H9 (cell line): Measurements from ENCODE around the gene THOP1. TPM values are rescaled to one million over a fixed set of nuclear protein-coding genes. Genes with fewer than 3 reads are reported as not detected.

Experiments used
- DNase-seq: peaks from one replicate; pipeline ENCODE4 v3.0.0-alpha.2; 2017
- H2AFZ ChIP-seq: one replicate; pipeline ENCODE4 v1.6.1; 2013; ENCODE audit warnings: mild to moderate bottlenecking, low read length, control low read depth, moderate library complexity
- H2AK5ac ChIP-seq: 2 replicates; pipeline ENCODE4 v1.6.1; 2013; ENCODE audit warnings: low read length, control low read depth, mixed read lengths; ENCODE audit not compliant: insufficient read length
- H2BK120ac ChIP-seq: one replicate; pipeline ENCODE4 v1.6.1; 2013; ENCODE audit warnings: low read depth, mild to moderate bottlenecking, low read length, control low read depth, inconsistent platforms; ENCODE audit not compliant: poor library complexity, severe bottlenecking
- H2BK12ac ChIP-seq: 2 replicates; pipeline ENCODE4 v1.6.1; 2013; ENCODE audit warnings: low read length, control low read depth, mixed read lengths, low read depth; ENCODE audit not compliant: insufficient read length
- H2BK15ac ChIP-seq: 2 replicates; pipeline ENCODE4 v1.6.1; 2013; ENCODE audit warnings: low read depth, low read length, control low read depth
- H2BK20ac ChIP-seq: one replicate; pipeline ENCODE4 v1.6.1; 2013; ENCODE audit warnings: low read depth, mild to moderate bottlenecking, low read length, control low read depth, inconsistent platforms; ENCODE audit not compliant: poor library complexity, severe bottlenecking
- H2BK5ac ChIP-seq: 2 replicates; pipeline ENCODE4 v1.6.1; 2013; ENCODE audit warnings: low read length, control low read depth, mixed read lengths; ENCODE audit not compliant: insufficient read length
- H3K14ac ChIP-seq: 2 replicates; pipeline ENCODE4 v1.6.1; 2013; ENCODE audit warnings: low read length, control low read depth; ENCODE audit not compliant: insufficient read depth
- H3K18ac ChIP-seq: 2 replicates; pipeline ENCODE4 v1.6.1; 2013; ENCODE audit warnings: low read depth, mild to moderate bottlenecking, mixed read lengths, low read length, control low read depth; ENCODE audit not compliant: insufficient read length
- H3K23ac ChIP-seq: 2 replicates; pipeline ENCODE4 v1.6.1; 2013; ENCODE audit warnings: low read length, control low read depth, mixed read lengths, low read depth; ENCODE audit not compliant: insufficient read length
- H3K23me2 ChIP-seq: 2 replicates; pipeline ENCODE4 v1.6.1; 2013; ENCODE audit warnings: low read depth, mild to moderate bottlenecking, mixed read lengths, low read length, control low read depth; ENCODE audit not compliant: insufficient read length, poor library complexity, severe bottlenecking
- H3K27ac ChIP-seq: 2 replicates; pipeline ENCODE4 v1.5.1; 2013; ENCODE audit warnings: low read length, control low read depth, mixed read lengths, low read depth; ENCODE audit not compliant: insufficient read length
- H3K27me3 ChIP-seq: 2 replicates; pipeline ENCODE4 v1.6.1; 2013; ENCODE audit warnings: low read length, control low read depth, inconsistent platforms; ENCODE audit not compliant: insufficient read depth
- H3K4ac ChIP-seq: 2 replicates; pipeline ENCODE4 v1.6.1; 2013; ENCODE audit warnings: low read depth, mild to moderate bottlenecking, control low read depth, inconsistent platforms, low read length, moderate library complexity
- H3K4me1 ChIP-seq: 2 replicates; pipeline ENCODE4 v1.6.1; 2013; ENCODE audit warnings: low read length, control low read depth, inconsistent platforms; ENCODE audit not compliant: insufficient read depth
- H3K4me2 ChIP-seq: 2 replicates; pipeline ENCODE4 v1.6.1; 2013; ENCODE audit warnings: low read length, control low read depth, mixed read lengths; ENCODE audit not compliant: insufficient read length, insufficient read depth
- H3K56ac ChIP-seq: 2 replicates; pipeline ENCODE4 v1.6.1; 2013; ENCODE audit warnings: low read depth, mild to moderate bottlenecking, mixed read lengths, low read length, control low read depth; ENCODE audit not compliant: insufficient read length
- H3K79me1 ChIP-seq: 2 replicates; pipeline ENCODE4 v1.6.1; 2013; ENCODE audit warnings: low read depth, mild to moderate bottlenecking, moderate library complexity, low read length, control low read depth, inconsistent platforms; ENCODE audit not compliant: insufficient read depth, poor library complexity, severe bottlenecking
- H3K79me2 ChIP-seq: 2 replicates; pipeline ENCODE4 v1.6.1; 2013; ENCODE audit warnings: low read length, control low read depth, inconsistent platforms; ENCODE audit not compliant: insufficient read depth
- H3K9ac ChIP-seq: 2 replicates; pipeline ENCODE4 v1.6.1; 2013; ENCODE audit warnings: low read length, control low read depth, mixed read lengths; ENCODE audit not compliant: insufficient read length; ENCODE audit errors: extremely low read depth
- H3K9me3 ChIP-seq: one replicate; pipeline ENCODE4 v1.6.1; 2013; ENCODE audit warnings: low read depth, low read length, inconsistent platforms; ENCODE audit not compliant: control insufficient read depth
- H3T11ph ChIP-seq: one replicate; pipeline ENCODE4 v1.6.1; 2013; ENCODE audit warnings: mild to moderate bottlenecking, low read length, control low read depth, inconsistent platforms
- H4K20me1 ChIP-seq: one replicate; pipeline ENCODE4 v1.6.1; 2013; ENCODE audit not compliant: control insufficient read depth, insufficient read length, insufficient read depth
- H4K5ac ChIP-seq: 2 replicates; pipeline ENCODE4 v1.6.1; 2013; ENCODE audit warnings: low read depth, mild to moderate bottlenecking, mixed read lengths, low read length, control low read depth; ENCODE audit not compliant: insufficient read length
- H4K8ac ChIP-seq: replicated peaks from 2 replicates; pipeline ENCODE4 v1.6.1; 2013; ENCODE audit warnings: low read length, control low read depth, mixed read lengths, low read depth; ENCODE audit not compliant: insufficient read length
- H4K91ac ChIP-seq: 2 replicates; pipeline ENCODE4 v1.6.1; 2013; ENCODE audit warnings: low read depth, mild to moderate bottlenecking, moderate library complexity, mixed read lengths, low read length, control low read depth; ENCODE audit not compliant: insufficient read length
- H3K27ac Mint-ChIP-seq, 3 experiments: 2 replicates in 2 of 3; 3 replicates in 1 of 3; pipeline ENCODE4 v1.8.0; 2020 to 2021; ENCODE audit warnings: mixed read lengths in 3 of 3, mild to moderate bottlenecking in 1 of 3, moderate library complexity in 1 of 3
- H3K27me3 Mint-ChIP-seq: 2 replicates; pipeline ENCODE4 v1.8.0; 2021; ENCODE audit warnings: low read depth, mild to moderate bottlenecking, moderate library complexity, mixed read lengths
- H3K36me3 Mint-ChIP-seq, 3 experiments: 2 replicates in 2 of 3; 3 replicates in 1 of 3; pipeline ENCODE4 v1.8.0; 2020 to 2021; ENCODE audit warnings: low read depth in 3 of 3, mixed read lengths in 3 of 3; ENCODE audit not compliant: insufficient read depth in 1 of 3
- H3K4me1 Mint-ChIP-seq, 2 experiments: 2 replicates each; pipeline ENCODE4 v1.8.0; 2020; ENCODE audit warnings: mixed read lengths in 2 of 2
- H3K4me3 Mint-ChIP-seq, 2 experiments: 2 replicates in 1 of 2; 3 replicates in 1 of 2; pipeline ENCODE4 v1.8.0; 2020 to 2021; ENCODE audit warnings: mild to moderate bottlenecking in 2 of 2, mixed read lengths in 2 of 2, moderate library complexity in 1 of 2
- H3K9me3 Mint-ChIP-seq, 2 experiments: 2 replicates in 1 of 2; 3 replicates in 1 of 2; pipeline ENCODE4 v1.8.0; 2020; ENCODE audit warnings: mild to moderate bottlenecking in 2 of 2, mixed read lengths in 2 of 2, moderate library complexity in 1 of 2
- CTCF ChIP-seq: fragments of 200-600 bp; sonication (generic); conservative IDR thresholded peaks from 3 replicates; pipeline ENCODE4 v1.8.0; 2021; ENCODE audit warnings: antibody characterized with exemption, mild to moderate bottlenecking
- WGBS: extraction: QIAGEN DNeasy Blood & Tissue Kit; methylation state at CpG from one replicate; pipeline ENCODE4 v1.1.7; 2013; ENCODE audit warnings: missing lambda C conversion rate, low lambda C conversion rate, mixed read lengths; ENCODE audit not compliant: insufficient read length; ENCODE audit errors: extremely low coverage; 5-methylcytosine and 5-hydroxymethylcytosine counted together
- total RNA-seq: library from RNA; stranded (reverse); gene quantifications from 2 replicates; pipeline ENCODE4 v1.2.1, GENCODE V29; 2021

THOP1 gene
- total RNA-seq, 1 experiment from 2014 or later: 150 TPM

- H3K4me1 ChIP-seq: no peaks in the 10 kb centered on the region
- H3K9me3 ChIP-seq: no peaks in the 10 kb centered on the region
- no peak overlapping the region for H3K18ac ChIP-seq
- no peak overlapping the region for H3K27ac ChIP-seq
- no peak overlapping the region for H2AK5ac ChIP-seq
- no peak overlapping the region for H3K14ac ChIP-seq
- no peaks in the 10 kb centered on the region for H3K23me2 ChIP-seq
- no peak overlapping the region for H2BK12ac ChIP-seq
- no peak overlapping the region for H3K4me2 ChIP-seq
- H3K56ac ChIP-seq: no peak overlapping the region
- no peak overlapping the region for H3K23ac ChIP-seq
- no peaks in the 10 kb centered on the region for H3K9me3 Mint-ChIP-seq
- no peak overlapping the region for H3K9ac ChIP-seq
- no peak overlapping the region for H4K91ac ChIP-seq
- no peaks in the 10 kb centered on the region for H3K27me3 ChIP-seq
- no peak overlapping the region for H3T11ph ChIP-seq
- H2BK20ac ChIP-seq: no peak overlapping the region
- WGBS: no CpG with 5 or more reads among the region's 29 CpGs
- no peak overlapping the region for H4K8ac ChIP-seq
- H3K4me3 Mint-ChIP-seq: no peak overlapping the region
- DNase-seq: no peak
- H2BK15ac ChIP-seq: no peak overlapping the region
- no peak overlapping the region for H2AFZ ChIP-seq
- H2BK120ac ChIP-seq: no peak overlapping the region
- H4K5ac ChIP-seq: no peak overlapping the region
- H3K79me1 ChIP-seq: peaks cover 9% of the 10 kb centered on the region
- H3K4ac ChIP-seq: no peak overlapping the region
- peaks cover 25% of the 10 kb centered on the region; the same call in 1 of the 2 replicates for H3K79me2 ChIP-seq
- H2BK5ac ChIP-seq: no peak overlapping the region
- H3K27ac Mint-ChIP-seq: no peak overlapping the region
- no peaks in the 10 kb centered on the region for H4K20me1 ChIP-seq
- H3K4me1 Mint-ChIP-seq: no peaks in the 10 kb centered on the region
- no peak for TF ChIP-seq CTCF
- peaks cover 5 to 36% (median 35%) of the 10 kb centered on the region in 3 experiments; a peak in 6 of 7 replicates for H3K36me3 Mint-ChIP-seq
- no peaks in the 10 kb centered on the region for H3K27me3 Mint-ChIP-seq
Measured at GRCh38 chr19:2768365-2769132, 16.8 kb upstream of the THOP1 start.
